ENCODE measurements around the gene COL20A1. TPM values are rescaled to one million over a fixed set of nuclear protein-coding genes. Genes with fewer than 3 reads are reported as not detected.

The COL20A1 gene
- total and polyA plus RNA-seq, 9 donors = 0.10 to 0.54 (median 0.25) TPM; not detected in 5

DNA sequence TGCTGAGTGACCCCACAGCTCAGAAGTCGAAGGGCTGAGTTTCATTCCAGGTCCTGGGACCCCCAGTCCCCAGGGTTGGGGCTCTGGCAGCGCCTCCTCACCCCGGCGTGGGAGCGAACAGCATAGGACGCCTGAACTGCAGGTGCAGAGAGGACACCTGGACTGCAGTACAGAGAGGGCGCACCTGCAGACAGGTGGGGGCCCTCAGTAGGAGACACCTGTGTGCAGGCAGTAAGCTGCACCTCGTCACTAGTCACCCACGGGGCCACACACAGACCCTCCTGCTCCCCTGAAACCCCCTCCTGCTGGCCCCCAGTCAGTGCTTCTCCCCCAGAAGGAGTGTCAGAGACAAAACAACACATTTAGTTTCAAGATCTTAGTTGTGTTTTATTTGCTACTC, 30.1 kb upstream of the COL20A1 start:
- TF ChIP-seq, protein P1, sequence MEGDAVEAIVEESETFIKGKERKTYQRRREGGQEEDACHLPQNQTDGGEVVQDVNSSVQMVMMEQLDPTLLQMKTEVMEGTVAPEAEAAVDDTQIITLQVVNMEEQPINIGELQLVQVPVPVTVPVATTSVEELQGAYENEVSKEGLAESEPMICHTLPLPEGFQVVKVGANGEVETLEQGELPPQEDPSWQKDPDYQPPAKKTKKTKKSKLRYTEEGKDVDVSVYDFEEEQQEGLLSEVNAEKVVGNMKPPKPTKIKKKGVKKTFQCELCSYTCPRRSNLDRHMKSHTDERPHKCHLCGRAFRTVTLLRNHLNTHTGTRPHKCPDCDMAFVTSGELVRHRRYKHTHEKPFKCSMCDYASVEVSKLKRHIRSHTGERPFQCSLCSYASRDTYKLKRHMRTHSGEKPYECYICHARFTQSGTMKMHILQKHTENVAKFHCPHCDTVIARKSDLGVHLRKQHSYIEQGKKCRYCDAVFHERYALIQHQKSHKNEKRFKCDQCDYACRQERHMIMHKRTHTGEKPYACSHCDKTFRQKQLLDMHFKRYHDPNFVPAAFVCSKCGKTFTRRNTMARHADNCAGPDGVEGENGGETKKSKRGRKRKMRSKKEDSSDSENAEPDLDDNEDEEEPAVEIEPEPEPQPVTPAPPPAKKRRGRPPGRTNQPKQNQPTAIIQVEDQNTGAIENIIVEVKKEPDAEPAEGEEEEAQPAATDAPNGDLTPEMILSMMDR (IDR thresholded peaks at IDR 0.05) = no peak
- TF ChIP-seq EP300 (IDR thresholded peaks at IDR 0.05) (no peak), POLR2A (IDR thresholded peaks at IDR 0.05) (no peak)
- DNase-seq = no peak
- Histone ChIP-seq H3K9me3 (no peaks in the 10 kb centered on the region), H3K36me3 (no peaks in the 10 kb centered on the region), H3K4me3 (no peak overlapping the region), H3K27me3 (no peaks in the 10 kb centered on the region), H3K4me1 (ENCODE audit: insufficient read depth) (no peaks in the 10 kb centered on the region), H3K27ac (no peak overlapping the region)
- 67 to 82% (median 82%) methylated on average over 9 of the region's 9 CpGs for WGBS, 3 donors
- intact Hi-C loops (cut with DNase I) = no loop called here

DNA sequence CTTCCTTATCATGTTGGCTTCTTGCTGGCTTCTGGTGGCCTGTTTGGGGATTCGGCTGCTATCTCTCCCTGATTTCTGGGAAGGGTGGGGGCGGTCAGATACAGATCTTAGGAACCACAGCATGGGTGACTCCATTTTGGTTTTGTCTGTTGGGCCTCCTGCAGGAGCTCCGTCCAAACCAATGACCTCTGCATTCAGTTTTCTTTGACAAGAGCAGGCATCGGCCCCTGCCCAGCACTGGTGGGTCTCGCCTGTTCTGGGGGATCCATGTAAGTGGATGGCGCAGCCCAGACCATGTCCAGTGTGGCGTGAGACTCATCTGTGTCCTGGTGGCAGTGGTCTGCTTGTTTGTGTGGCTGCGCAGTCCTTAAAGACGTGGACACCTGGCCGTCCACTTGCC, 29.0 kb upstream of the COL20A1 start:
- Histone ChIP-seq H3K4me3 (no peak overlapping the region), H3K27me3 (no peaks in the 10 kb centered on the region), H3K9me3 (no peaks in the 10 kb centered on the region), H3K36me3 (no peaks in the 10 kb centered on the region), H3K27ac (no peak overlapping the region), H3K4me1 (ENCODE audit: insufficient read depth) (no peaks in the 10 kb centered on the region)
- no peak for DNase-seq
- intact Hi-C loops (cut with DNase I) = no loop called here
- WGBS, 3 donors = 66 to 88% (median 69%) methylated on average over 10 of the region's 10 CpGs
- TF ChIP-seq EP300 (IDR thresholded peaks at IDR 0.05) (no peak), POLR2A (IDR thresholded peaks at IDR 0.05) (no peak)
- TF ChIP-seq, protein P1 (IDR thresholded peaks at IDR 0.05) = no peak

DNA sequence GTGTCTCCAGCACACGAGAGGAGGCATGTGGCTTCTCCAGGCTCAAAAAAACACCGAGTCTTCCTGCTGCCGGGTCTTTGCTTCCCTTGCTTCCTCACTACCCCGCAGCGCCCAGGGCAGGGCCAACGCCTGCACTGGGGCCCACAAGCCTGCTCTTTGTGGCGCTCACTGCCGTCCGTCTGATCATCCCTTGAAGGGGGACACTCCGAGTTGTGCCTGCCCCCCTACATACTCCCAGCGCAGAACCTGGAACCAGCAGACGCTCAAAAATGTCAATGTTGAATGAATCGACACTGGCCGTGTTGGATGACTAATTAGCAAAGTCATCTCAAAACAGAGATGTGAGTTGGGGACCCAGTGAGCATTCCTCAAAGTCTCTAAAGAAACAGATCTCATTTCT, 28.5 kb upstream of the COL20A1 start:
- DNase-seq = no peak
- H3K27ac ChIP-seq = no peak overlapping the region
- no peaks in the 10 kb centered on the region for H3K9me3 ChIP-seq
- no peak for TF ChIP-seq POLR2A (IDR thresholded peaks at IDR 0.05)
- TF ChIP-seq, protein P1 (IDR thresholded peaks at IDR 0.05) = no peak
- TF ChIP-seq EP300 (IDR thresholded peaks at IDR 0.05) = no peak
- H3K36me3 ChIP-seq = no peaks in the 10 kb centered on the region
- 10 to 21% (median 14%) methylated on average over 14 of the region's 14 CpGs for WGBS, 3 donors
- no peak overlapping the region for H3K4me3 ChIP-seq
- no peaks in the 10 kb centered on the region for H3K4me1 ChIP-seq (ENCODE audit: insufficient read depth)
- no peaks in the 10 kb centered on the region for H3K27me3 ChIP-seq
- intact Hi-C loops (cut with DNase I) = no loop called here

DNA sequence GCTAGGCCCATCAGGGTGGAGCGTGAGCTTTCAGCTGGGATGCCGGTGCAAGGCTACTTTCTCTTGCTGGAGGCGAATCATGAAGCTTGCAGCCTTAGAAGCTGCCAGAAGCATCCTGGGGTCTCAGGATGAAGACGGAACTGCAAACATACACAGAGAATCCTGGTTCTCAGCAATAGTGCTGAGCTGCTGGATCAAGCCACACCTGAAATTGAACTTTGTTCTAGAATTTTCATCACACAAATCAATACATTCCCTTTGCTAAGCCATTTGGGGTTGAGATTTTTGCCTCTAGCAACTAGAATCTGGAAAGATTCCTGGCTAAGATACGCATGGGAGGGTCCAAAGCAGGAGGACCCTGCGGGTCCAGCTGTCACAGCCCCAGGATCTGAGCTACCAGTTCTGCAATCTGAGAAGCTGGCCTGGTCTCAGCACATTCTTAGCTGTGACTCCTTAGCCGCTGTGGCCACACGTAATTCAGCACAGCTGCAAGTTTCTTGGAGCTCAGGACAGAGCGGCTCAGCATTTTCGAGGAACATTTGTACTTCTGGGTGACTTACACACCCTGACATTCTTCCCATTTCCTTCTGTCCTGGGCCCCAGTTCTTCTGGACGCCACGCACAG, 27.0 kb upstream of the COL20A1 start:
- DNase-seq = no peak
- no peaks in the 10 kb centered on the region for H3K4me1 ChIP-seq (ENCODE audit: insufficient read depth)
- 54 to 61% (median 57%) methylated on average over 12 of the region's 12 CpGs for WGBS, 3 donors
- H3K9me3 ChIP-seq = no peaks in the 10 kb centered on the region
- H3K27me3 ChIP-seq = no peaks in the 10 kb centered on the region
- no peak overlapping the region for H3K4me3 ChIP-seq
- no peaks in the 10 kb centered on the region for H3K36me3 ChIP-seq
- TF ChIP-seq POLR2A (IDR thresholded peaks at IDR 0.05) (no peak), EP300 (IDR thresholded peaks at IDR 0.05) (no peak)
- TF ChIP-seq, protein P1 (IDR thresholded peaks at IDR 0.05) = no peak
- no peak overlapping the region for H3K27ac ChIP-seq
- intact Hi-C loops (cut with DNase I) = no loop called here
